Endodermal cell (in vitro differentiated cells): ENCODE data around the gene BRICD5. TPM values are rescaled to one million over a fixed set of nuclear protein-coding genes. Genes with fewer than 3 reads are reported as not detected.

Experiments
- DNase-seq: peaks from one replicate; pipeline ENCODE4 v3.0.0-alpha.2; 2017
- H3K27ac ChIP-seq: 2 replicates; pipeline ENCODE4 v1.5.1; 2013; ENCODE audit warnings: mild to moderate bottlenecking, low read depth, low read length, moderate library complexity
- H3K27me3 ChIP-seq: 2 replicates; pipeline ENCODE4 v1.6.1; 2013; ENCODE audit warnings: mild to moderate bottlenecking, low read length, moderate library complexity; ENCODE audit not compliant: insufficient read depth, control insufficient read depth, poor library complexity, severe bottlenecking
- H3K36me3 ChIP-seq: 2 replicates; pipeline ENCODE4 v1.7.0; 2013; ENCODE audit warnings: mild to moderate bottlenecking, low read length, moderate library complexity; ENCODE audit not compliant: control insufficient read depth, insufficient read depth
- H3K4me1 ChIP-seq: one replicate; pipeline ENCODE4 v1.7.0; 2013; ENCODE audit warnings: low read length; ENCODE audit not compliant: control insufficient read depth, insufficient read depth
- H3K4me3 ChIP-seq: 2 replicates; pipeline ENCODE4 v1.5.1; 2013; ENCODE audit warnings: mild to moderate bottlenecking, low read length, moderate library complexity
- H3K9ac ChIP-seq: 2 replicates; pipeline ENCODE4 v1.6.1; 2013; ENCODE audit warnings: mild to moderate bottlenecking, low read length, moderate library complexity; ENCODE audit not compliant: poor library complexity, severe bottlenecking; ENCODE audit errors: extremely low read depth
- H3K9me3 ChIP-seq: 2 replicates; pipeline ENCODE4 v1.6.1; 2013; ENCODE audit warnings: mild to moderate bottlenecking, low read length, moderate library complexity; ENCODE audit not compliant: control insufficient read depth
- H3K27ac Mint-ChIP-seq: 2 replicates; pipeline ENCODE4 v1.8.0; 2020; ENCODE audit warnings: mixed read lengths
- H3K27me3 Mint-ChIP-seq: 2 replicates; pipeline ENCODE4 v1.8.0; 2021; ENCODE audit warnings: mild to moderate bottlenecking, mixed read lengths; ENCODE audit not compliant: insufficient read depth
- H3K36me3 Mint-ChIP-seq: 2 replicates; pipeline ENCODE4 v1.8.0; 2020; ENCODE audit warnings: low read depth, mixed read lengths
- H3K4me1 Mint-ChIP-seq: 2 replicates; pipeline ENCODE4 v1.8.0; 2020; ENCODE audit warnings: mixed read lengths
- H3K4me3 Mint-ChIP-seq: 2 replicates; pipeline ENCODE4 v1.8.0; 2020; ENCODE audit warnings: mild to moderate bottlenecking, moderate library complexity, mixed read lengths
- H3K9me3 Mint-ChIP-seq: 2 replicates; pipeline ENCODE4 v1.8.0; 2020; ENCODE audit warnings: mild to moderate bottlenecking, mixed read lengths
- CTCF ChIP-seq: fragments of 200-600 bp; sonication (generic); conservative IDR thresholded peaks from 2 replicates; pipeline ENCODE4 v1.5.0; 2021; ENCODE audit warnings: antibody characterized with exemption, mild to moderate bottlenecking
- WGBS, 2 experiments: methylation state at CpG; one replicate each; pipeline versions ENCODE4 v1.1.5 to v1.1.7; 2013; ENCODE audit warnings: missing lambda C conversion rate in 2 of 2, mixed read lengths in 1 of 2; ENCODE audit not compliant: insufficient coverage in 1 of 2, insufficient read length in 1 of 2; 5-methylcytosine and 5-hydroxymethylcytosine counted together
- total RNA-seq, 2 donors: library from RNA; stranded (reverse); fragmentation: NEBNext Ultra II Directional in 1 of 2; extraction: Animal tissue kit (Norgen Biotek cat#: 25700) in 1 of 2; gene quantifications; 2 replicates in 1 of 2; 3 replicates in 1 of 2; pipeline ENCODE4 v1.2.1, GENCODE V29; 2021

BRICD5 gene
- total RNA-seq, 2 donors from 2014 or later, result 7.7 to 15.0 TPM

DNA sequence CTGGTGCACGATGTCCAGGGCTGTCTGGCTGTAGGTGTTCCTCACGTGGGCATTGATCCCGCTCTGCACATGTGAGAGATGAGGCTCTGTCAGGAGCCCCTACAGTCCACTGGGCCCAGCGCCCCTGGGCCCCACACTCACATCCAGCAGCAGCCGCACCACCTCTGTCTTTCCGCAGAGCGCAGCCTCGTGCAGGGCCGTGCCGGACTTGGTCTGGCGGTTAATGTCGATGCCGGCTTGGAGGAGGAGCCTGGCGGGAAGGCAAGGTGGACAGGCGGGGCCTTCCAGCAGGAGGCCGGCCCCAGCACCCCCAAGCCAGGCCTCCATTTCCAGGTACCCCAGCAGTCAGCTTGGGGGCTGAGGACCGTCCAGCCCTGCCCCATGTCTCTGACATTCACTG is 23.5 kb downstream of the BRICD5 start:
- Histone ChIP-seq H3K4me3 (no peak overlapping the region), H3K36me3 (no peaks in the 10 kb centered on the region), H3K9ac (no peak overlapping the region), H3K27ac (no peak overlapping the region), H3K4me1 (no peaks in the 10 kb centered on the region), H3K9me3 (no peaks in the 10 kb centered on the region), H3K27me3 (no peaks in the 10 kb centered on the region)
- Mint-ChIP-seq H3K27ac (no peak overlapping the region), H3K36me3 (no peaks in the 10 kb centered on the region), H3K9me3 (no peaks in the 10 kb centered on the region), H3K4me1 (no peaks in the 10 kb centered on the region), H3K4me3 (no peak overlapping the region), H3K27me3 (no peaks in the 10 kb centered on the region)
- WGBS, 2 experiments, result 90 to 92% methylated on average over 6 to 17 of the region's 17 CpGs
- no peak for TF ChIP-seq CTCF
- DNase-seq, result no peak

DNA sequence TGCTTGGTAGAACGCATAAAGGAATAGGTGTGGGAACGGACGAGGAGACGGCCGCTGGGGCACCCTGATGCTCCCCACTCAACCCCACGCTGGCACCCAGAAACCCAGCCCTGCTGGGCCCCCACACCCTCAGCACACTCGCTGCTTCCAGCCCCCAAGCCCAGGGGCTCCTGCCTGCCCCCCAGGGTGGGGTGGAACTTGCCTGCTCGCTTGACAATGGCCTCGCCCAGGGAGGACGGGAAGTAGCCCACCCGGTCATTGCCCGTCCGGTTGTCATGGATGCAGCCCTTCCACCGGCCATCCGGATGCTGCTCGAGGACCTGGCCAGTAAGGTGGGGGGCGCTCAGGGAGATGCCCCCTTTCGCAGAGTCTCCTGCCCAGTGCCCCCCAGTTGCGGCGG is 24.2 kb downstream of the BRICD5 start:
- Histone ChIP-seq H3K27me3 (no peaks in the 10 kb centered on the region), H3K4me3 (no peak overlapping the region), H3K27ac (no peak overlapping the region), H3K36me3 (no peaks in the 10 kb centered on the region), H3K4me1 (no peaks in the 10 kb centered on the region), H3K9me3 (no peaks in the 10 kb centered on the region), H3K9ac (no peak overlapping the region)
- no peak for DNase-seq
- 81 to 96% methylated on average over 10 to 20 of the region's 20 CpGs for WGBS, 2 experiments
- Mint-ChIP-seq H3K27ac (no peak overlapping the region), H3K4me1 (no peaks in the 10 kb centered on the region), H3K36me3 (no peaks in the 10 kb centered on the region), H3K27me3 (no peaks in the 10 kb centered on the region), H3K9me3 (no peaks in the 10 kb centered on the region), H3K4me3 (no peak overlapping the region)
- no peak for TF ChIP-seq CTCF

- WGBS, 2 experiments, result 88 to 93% methylated on average over 7 to 13 of the region's 13 CpGs
- Histone ChIP-seq H3K36me3 (no peaks in the 10 kb centered on the region), H3K27me3 (no peaks in the 10 kb centered on the region), H3K9ac (no peak overlapping the region), H3K27ac (no peak overlapping the region), H3K4me3 (no peak overlapping the region), H3K4me1 (no peaks in the 10 kb centered on the region), H3K9me3 (no peaks in the 10 kb centered on the region)
- DNase-seq, result no peak
- TF ChIP-seq CTCF, result no peak
- Mint-ChIP-seq H3K4me1 (no peaks in the 10 kb centered on the region), H3K27ac (no peak overlapping the region), H3K36me3 (no peaks in the 10 kb centered on the region), H3K4me3 (no peak overlapping the region), H3K27me3 (no peaks in the 10 kb centered on the region), H3K9me3 (no peaks in the 10 kb centered on the region)
These were observed 24.6 kb downstream of the BRICD5 start for GRCh38 chr16:2186064-2186463.
